ENCODE data around the gene INTS12. TPM values are rescaled to one million over a fixed set of nuclear protein-coding genes. Genes with fewer than 3 reads are reported as not detected.

INTS12 gene, protein sequence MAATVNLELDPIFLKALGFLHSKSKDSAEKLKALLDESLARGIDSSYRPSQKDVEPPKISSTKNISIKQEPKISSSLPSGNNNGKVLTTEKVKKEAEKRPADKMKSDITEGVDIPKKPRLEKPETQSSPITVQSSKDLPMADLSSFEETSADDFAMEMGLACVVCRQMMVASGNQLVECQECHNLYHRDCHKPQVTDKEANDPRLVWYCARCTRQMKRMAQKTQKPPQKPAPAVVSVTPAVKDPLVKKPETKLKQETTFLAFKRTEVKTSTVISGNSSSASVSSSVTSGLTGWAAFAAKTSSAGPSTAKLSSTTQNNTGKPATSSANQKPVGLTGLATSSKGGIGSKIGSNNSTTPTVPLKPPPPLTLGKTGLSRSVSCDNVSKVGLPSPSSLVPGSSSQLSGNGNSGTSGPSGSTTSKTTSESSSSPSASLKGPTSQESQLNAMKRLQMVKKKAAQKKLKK
- 11.5 TPM for total RNA-seq

GRCh38 chr4:105708181-105709080 lies at the start of gene INTS12, which contains the start of gene GSTCD:
Gene INTS12 (minus strand): TSS chr4:105708689. CDS start chr4:105700005, 8,684 bp downstream.
Gene GSTCD (plus strand): TSS chr4:105708784. CDS start chr4:105717614, 8,830 bp downstream.
- TF ChIP-seq, protein P1, sequence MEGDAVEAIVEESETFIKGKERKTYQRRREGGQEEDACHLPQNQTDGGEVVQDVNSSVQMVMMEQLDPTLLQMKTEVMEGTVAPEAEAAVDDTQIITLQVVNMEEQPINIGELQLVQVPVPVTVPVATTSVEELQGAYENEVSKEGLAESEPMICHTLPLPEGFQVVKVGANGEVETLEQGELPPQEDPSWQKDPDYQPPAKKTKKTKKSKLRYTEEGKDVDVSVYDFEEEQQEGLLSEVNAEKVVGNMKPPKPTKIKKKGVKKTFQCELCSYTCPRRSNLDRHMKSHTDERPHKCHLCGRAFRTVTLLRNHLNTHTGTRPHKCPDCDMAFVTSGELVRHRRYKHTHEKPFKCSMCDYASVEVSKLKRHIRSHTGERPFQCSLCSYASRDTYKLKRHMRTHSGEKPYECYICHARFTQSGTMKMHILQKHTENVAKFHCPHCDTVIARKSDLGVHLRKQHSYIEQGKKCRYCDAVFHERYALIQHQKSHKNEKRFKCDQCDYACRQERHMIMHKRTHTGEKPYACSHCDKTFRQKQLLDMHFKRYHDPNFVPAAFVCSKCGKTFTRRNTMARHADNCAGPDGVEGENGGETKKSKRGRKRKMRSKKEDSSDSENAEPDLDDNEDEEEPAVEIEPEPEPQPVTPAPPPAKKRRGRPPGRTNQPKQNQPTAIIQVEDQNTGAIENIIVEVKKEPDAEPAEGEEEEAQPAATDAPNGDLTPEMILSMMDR (IDR thresholded peaks at IDR 0.05), result no peak
- DNase-seq (ENCODE audit: low spot score in 2 of 2), result peak; percentile 61 to 95
- Histone ChIP-seq H3K4me3 (peak within 1 kb of the TSS; percentile 76 to 87), H3K27ac (peak within 1 kb of the TSS; percentile 84 to 90), H3K36me3 (no peaks in the 10 kb centered on the region), H3K27me3 (no peaks in the 10 kb centered on the region), H3K9me3 (no peaks in the 10 kb centered on the region), H3K4me1 (peaks cover 7 to 18% of the 10 kb centered on the region in 2 donors)
- intact Hi-C loops (cut with DNase I), result loop anchor here (5.0 kb wide), 4 partner anchors 189 to 609 kb away; partner anchors contain the start of genes AIMP1, NPNT, PPA2 and TBCK

GRCh38 chr4:105755375-105755774 lies 46.9 kb upstream of the INTS12 start:
- intact Hi-C loops (cut with DNase I), result no loop called here
- no peak overlapping the region for H3K27ac ChIP-seq
- no peak for DNase-seq (ENCODE audit: low spot score in 2 of 2)

DNA sequence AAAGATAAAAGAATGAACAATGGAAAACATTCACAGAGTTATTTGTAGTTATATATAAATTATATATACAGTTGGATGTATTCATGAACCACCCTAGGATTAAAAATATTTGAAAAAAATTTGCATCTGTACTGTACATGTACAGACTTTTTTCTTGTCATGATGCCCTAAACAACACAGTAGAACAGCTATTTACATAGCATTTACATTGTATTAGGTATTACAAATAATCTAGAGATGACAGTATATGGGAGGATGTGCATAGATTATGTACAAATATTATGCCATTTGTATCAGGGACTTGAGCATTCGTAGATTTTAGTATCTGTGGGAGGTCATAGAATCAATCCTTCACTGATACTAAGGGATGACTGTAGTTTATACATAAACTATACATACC lies 44.9 kb upstream of the INTS12 start:
- TF ChIP-seq, protein P1 (IDR thresholded peaks at IDR 0.05), result no peak
- H3K4me1 ChIP-seq, result no peaks in the 10 kb centered on the region
- H3K27me3 ChIP-seq, result no peaks in the 10 kb centered on the region
- no peaks in the 10 kb centered on the region for H3K36me3 ChIP-seq
- no peaks in the 10 kb centered on the region for H3K9me3 ChIP-seq
- intact Hi-C loops (cut with DNase I), result no loop called here
- H3K4me3 ChIP-seq, result no peak overlapping the region
- no peak overlapping the region for H3K27ac ChIP-seq
- DNase-seq (ENCODE audit: low spot score in 2 of 2), result no peak

More at GRCh38 chr4:105755375-105755774, 46.9 kb upstream of the INTS12 start:
- Histone ChIP-seq H3K9me3 (no peaks in the 10 kb centered on the region), H3K36me3 (no peaks in the 10 kb centered on the region), H3K27me3 (no peaks in the 10 kb centered on the region), H3K4me1 (no peaks in the 10 kb centered on the region), H3K4me3 (no peak overlapping the region)
- TF ChIP-seq, protein P1 (IDR thresholded peaks at IDR 0.05), result no peak

- no peaks in the 10 kb centered on the region for H3K36me3 ChIP-seq
- no peak for DNase-seq (ENCODE audit: low spot score in 2 of 2)
- no peaks in the 10 kb centered on the region for H3K4me1 ChIP-seq
- H3K27ac ChIP-seq, result no peak overlapping the region
- intact Hi-C loops (cut with DNase I), result no loop called here
- TF ChIP-seq, protein P1 (IDR thresholded peaks at IDR 0.05), result no peak
- no peaks in the 10 kb centered on the region for H3K9me3 ChIP-seq
- H3K27me3 ChIP-seq, result no peaks in the 10 kb centered on the region
- H3K4me3 ChIP-seq, result no peak overlapping the region
These were observed 43.3 kb upstream of the INTS12 start for GRCh38 chr4:105751718-105752299.

- TF ChIP-seq, protein P1 (IDR thresholded peaks at IDR 0.05), result no peak
- H3K36me3 ChIP-seq, result no peaks in the 10 kb centered on the region
- no peak overlapping the region for H3K27ac ChIP-seq
- intact Hi-C loops (cut with DNase I), result no loop called here
- no peaks in the 10 kb centered on the region for H3K27me3 ChIP-seq
- H3K4me3 ChIP-seq, result no peak overlapping the region
- DNase-seq (ENCODE audit: low spot score in 2 of 2), result no peak
- H3K9me3 ChIP-seq, result no peaks in the 10 kb centered on the region
- no peaks in the 10 kb centered on the region for H3K4me1 ChIP-seq
These were observed 39.7 kb upstream of the INTS12 start for GRCh38 chr4:105748222-105748621.
